A673 (cell line): ENCODE data around the gene NEXN.

Experiments used
- CTCF ChIP-seq: fragments of 300-800, 200-600 bp; sonication (generic); conservative IDR thresholded peaks from 2 replicates; pipeline ENCODE4 v1.5.1; 2017; ENCODE audit warnings: low read depth, mild to moderate bottlenecking, antibody characterized with exemption, low read length, moderate library complexity, mixed read lengths
- EZH2 ChIP-seq: fragments of 200-600 bp; sonication (generic); IDR thresholded peaks from 2 replicates; pipeline ENCODE4 v1.6.1; 2017; ENCODE audit warnings: borderline replicate concordance, low read depth, mild to moderate bottlenecking, mixed read lengths, antibody characterized with exemption, low read length; ENCODE audit not compliant: poor library complexity, severe bottlenecking

DNA sequence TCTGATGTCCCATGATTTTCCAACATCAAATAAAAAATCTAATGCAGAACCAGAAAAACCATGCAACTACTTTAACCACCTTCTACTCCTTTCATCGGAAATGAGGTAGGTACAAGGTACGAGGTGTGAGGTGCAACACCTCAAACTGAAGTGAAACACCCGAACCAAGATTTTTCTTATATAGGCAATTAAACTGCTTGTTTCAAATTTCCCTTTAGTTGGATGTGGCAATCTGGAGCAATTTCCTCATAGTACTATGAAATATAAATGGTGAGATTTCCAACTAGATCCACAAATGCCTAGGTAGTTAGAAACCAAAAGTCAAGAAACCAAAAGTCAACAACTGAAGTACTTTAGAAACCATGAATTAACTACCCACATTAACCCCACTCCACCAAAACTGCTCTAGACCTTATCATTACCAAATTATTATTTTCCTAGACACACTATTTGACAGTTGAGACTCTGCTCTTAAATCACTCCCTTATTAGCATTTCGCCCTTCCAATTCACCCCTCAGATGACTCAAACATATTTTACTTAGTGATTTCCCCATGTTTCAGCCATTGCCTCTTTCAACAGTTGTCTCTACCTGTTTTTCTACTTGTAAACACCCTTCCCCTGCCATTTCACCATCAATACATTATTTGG is 52.6 kb downstream of the NEXN start:
- no peak for TF ChIP-seq CTCF
- TF ChIP-seq EZH2: no peak
